Erythroblast (primary cell): ENCODE data around the gene C1QTNF12.

Source experiments
- GATA1 ChIP-seq: IDR thresholded peaks from 2 replicates; pipeline ENCODE4 v1.6.1; 2011; ENCODE audit warnings: low read depth, mild to moderate bottlenecking, control low read depth, low read length, moderate library complexity
- POLR2A ChIP-seq: IDR thresholded peaks from 2 replicates; pipeline ENCODE4 v1.6.1; 2011; ENCODE audit warnings: mild to moderate bottlenecking, low read length

DNA sequence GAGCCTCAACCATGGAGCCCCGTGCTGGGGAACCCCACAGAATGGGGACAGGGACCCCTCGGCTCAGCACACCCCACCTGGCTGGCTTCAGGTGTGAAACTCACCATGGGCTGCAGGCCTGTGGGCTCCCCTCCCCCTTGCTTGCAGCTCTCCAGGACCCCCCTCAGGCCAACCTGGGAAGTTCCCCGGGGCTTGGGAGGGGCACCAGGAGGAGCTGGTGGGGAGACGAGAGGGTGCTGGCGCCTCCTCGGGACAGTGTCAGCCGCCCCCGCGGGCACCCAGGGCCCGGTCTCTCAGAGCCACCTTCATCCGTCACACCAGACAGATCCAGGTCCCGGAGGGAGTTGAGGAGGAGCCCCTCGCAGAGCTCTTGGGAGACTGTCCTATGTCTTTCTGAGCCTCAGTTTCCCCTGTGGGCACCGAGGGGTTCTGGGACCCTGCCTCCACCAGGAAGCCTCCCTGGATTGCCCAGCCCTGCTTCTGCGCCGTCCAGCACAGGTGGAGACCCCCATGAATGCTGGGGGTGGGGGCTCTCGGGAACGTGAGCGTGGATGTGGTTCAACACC, 39.5 kb downstream of the C1QTNF12 start:
- no peak for TF ChIP-seq POLR2A
- no peak for TF ChIP-seq GATA1
